DOHH2 (cell line): Measurements from ENCODE around the gene ANXA4.

Experiments used
- H3F3A ChIP-seq: fragments of 200-600 bp; sonication (generic), shearing (Covaris generic); 2 replicates; pipeline ENCODE4 v1.6.0; 2016; ENCODE audit warnings: antibody characterized with exemption, mild to moderate bottlenecking; ENCODE audit not compliant: control insufficient read depth, insufficient read depth
- H3K27ac ChIP-seq: fragments of 200-600 bp; sonication (generic); 2 replicates; pipeline ENCODE4 v1.5.1; 2014; ENCODE audit warnings: low read depth, mild to moderate bottlenecking, low read length, moderate library complexity
- H3K27me3 ChIP-seq: fragments of 200-600 bp; sonication (generic); 2 replicates; pipeline ENCODE4 v1.6.1; 2014; ENCODE audit warnings: mild to moderate bottlenecking, low read length, mixed read lengths; ENCODE audit not compliant: control insufficient read depth
- H3K36me3 ChIP-seq: fragments of 200-600 bp; sonication (generic); 2 replicates; pipeline ENCODE4 v1.6.1; 2014; ENCODE audit warnings: mild to moderate bottlenecking, low read length, moderate library complexity, mixed read lengths; ENCODE audit not compliant: control insufficient read depth
- H3K4me1 ChIP-seq: fragments of 200-600 bp; sonication (generic); 2 replicates; pipeline ENCODE4 v1.6.1; 2014; ENCODE audit warnings: mild to moderate bottlenecking, low read length, mixed read lengths; ENCODE audit not compliant: control insufficient read depth
- H3K4me2 ChIP-seq: fragments of 200-600 bp; sonication (generic); 2 replicates; pipeline ENCODE4 v1.6.0; 2014; ENCODE audit warnings: mild to moderate bottlenecking, low read length, moderate library complexity
- H3K4me3 ChIP-seq: fragments of 200-600 bp; sonication (generic); 2 replicates; pipeline ENCODE4 v1.5.1; 2014; ENCODE audit warnings: mild to moderate bottlenecking, low read length, mixed read lengths
- H3K79me2 ChIP-seq: fragments of 200-600 bp; sonication (generic); 2 replicates; pipeline ENCODE4 v1.6.1; 2014; ENCODE audit warnings: mild to moderate bottlenecking, low read length, mixed read lengths; ENCODE audit not compliant: control insufficient read depth
- H3K9me2 ChIP-seq: fragments of 200-600 bp; sonication (generic); replicated peaks from 2 replicates; pipeline ENCODE4 v1.6.1; 2014; ENCODE audit warnings: mild to moderate bottlenecking, low read length, mixed read lengths; ENCODE audit not compliant: control insufficient read depth
- H3K9me3 ChIP-seq: fragments of 200-600 bp; sonication (generic); 2 replicates; pipeline ENCODE4 v1.6.1; 2014; ENCODE audit warnings: antibody characterized with exemption, low read length, mixed read lengths; ENCODE audit not compliant: control insufficient read depth, insufficient read depth
- H4K20me1 ChIP-seq: fragments of 200-600 bp; sonication (generic); 2 replicates; pipeline ENCODE4 v1.6.0; 2014; ENCODE audit warnings: low read depth, mild to moderate bottlenecking, antibody characterized with exemption, low read length, moderate library complexity; ENCODE audit not compliant: control insufficient read depth, insufficient read depth
- EZH2phosphoT487 ChIP-seq: fragments of 200-600 bp; sonication (generic); IDR thresholded peaks from 2 replicates; pipeline ENCODE4 v1.6.1; 2017; ENCODE audit warnings: borderline replicate concordance, mild to moderate bottlenecking, antibody characterized with exemption, low read length, moderate library complexity, mixed read lengths
- TF ChIP-seq, protein P1 (sequence below): fragments of 200-600 bp; sonication (generic); IDR thresholded peaks from one replicate; pipeline ENCODE4 v1.5.1; 2014; ENCODE audit warnings: antibody characterized with exemption, mild to moderate bottlenecking, low read depth, low read length; ENCODE audit not compliant: poor library complexity, severe bottlenecking

The ANXA4 gene

DNA sequence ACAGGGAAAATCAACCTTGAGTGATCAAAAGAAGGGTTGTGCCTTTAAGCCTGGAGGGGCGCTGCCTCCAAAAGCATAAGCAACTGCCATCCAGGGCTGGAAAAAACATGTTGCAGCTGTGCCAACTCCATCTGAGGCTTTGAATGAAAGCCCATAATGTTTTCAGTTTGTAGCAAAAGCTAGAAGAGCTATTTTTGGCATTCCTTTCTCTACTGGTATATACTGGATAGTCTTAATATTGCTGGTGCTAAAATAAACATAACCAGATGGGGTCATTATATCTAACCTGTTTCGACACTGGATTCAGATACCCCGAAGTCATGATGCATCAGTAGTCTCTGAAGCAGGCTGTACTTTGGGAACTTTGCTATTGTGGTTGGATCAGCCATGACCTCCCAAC lies 25.1 kb downstream of the ANXA4 start:
- no peak overlapping the region for H3K4me2 ChIP-seq

DNA sequence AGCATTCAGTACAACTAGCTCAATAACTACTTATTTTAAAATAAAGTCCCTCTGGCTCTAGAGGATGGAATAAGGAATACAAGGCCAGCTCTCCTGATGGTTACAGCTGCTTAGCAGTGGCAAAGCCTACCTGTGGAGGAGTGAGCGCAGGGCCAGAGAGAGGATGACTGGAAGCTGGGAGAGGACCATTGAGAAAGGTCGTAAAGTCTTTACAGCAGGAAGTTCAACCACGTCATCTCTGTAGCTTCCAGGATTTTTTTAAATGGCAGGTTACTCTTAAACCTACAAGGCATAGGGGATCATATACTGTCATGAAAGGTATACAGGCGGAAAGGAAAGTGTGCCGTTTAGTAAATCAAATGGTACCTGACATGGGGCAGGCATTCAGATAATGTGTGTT lies 26.3 kb downstream of the ANXA4 start:
- Histone ChIP-seq H3K79me2 (no peaks in the 10 kb centered on the region), H3K27ac (no peak overlapping the region), H3K36me3 (no peaks in the 10 kb centered on the region), H4K20me1 (no peaks in the 10 kb centered on the region), H3K4me1 (peaks cover 6% of the 10 kb centered on the region), H3K9me3 (no peaks in the 10 kb centered on the region), H3K4me3 (no peak overlapping the region), H3K4me2 (no peak overlapping the region), H3F3A (no peaks in the 10 kb centered on the region), H3K9me2 (no peaks in the 10 kb centered on the region), H3K27me3 (no peaks in the 10 kb centered on the region)
- TF ChIP-seq, protein P1, sequence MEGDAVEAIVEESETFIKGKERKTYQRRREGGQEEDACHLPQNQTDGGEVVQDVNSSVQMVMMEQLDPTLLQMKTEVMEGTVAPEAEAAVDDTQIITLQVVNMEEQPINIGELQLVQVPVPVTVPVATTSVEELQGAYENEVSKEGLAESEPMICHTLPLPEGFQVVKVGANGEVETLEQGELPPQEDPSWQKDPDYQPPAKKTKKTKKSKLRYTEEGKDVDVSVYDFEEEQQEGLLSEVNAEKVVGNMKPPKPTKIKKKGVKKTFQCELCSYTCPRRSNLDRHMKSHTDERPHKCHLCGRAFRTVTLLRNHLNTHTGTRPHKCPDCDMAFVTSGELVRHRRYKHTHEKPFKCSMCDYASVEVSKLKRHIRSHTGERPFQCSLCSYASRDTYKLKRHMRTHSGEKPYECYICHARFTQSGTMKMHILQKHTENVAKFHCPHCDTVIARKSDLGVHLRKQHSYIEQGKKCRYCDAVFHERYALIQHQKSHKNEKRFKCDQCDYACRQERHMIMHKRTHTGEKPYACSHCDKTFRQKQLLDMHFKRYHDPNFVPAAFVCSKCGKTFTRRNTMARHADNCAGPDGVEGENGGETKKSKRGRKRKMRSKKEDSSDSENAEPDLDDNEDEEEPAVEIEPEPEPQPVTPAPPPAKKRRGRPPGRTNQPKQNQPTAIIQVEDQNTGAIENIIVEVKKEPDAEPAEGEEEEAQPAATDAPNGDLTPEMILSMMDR = no peak
- TF ChIP-seq EZH2phosphoT487 = no peak

More for the DNA sequence above, 25.1 kb downstream of the ANXA4 start:
- no peaks in the 10 kb centered on the region for H3K79me2 ChIP-seq
- H3K4me1 ChIP-seq = peaks cover 13% of the 10 kb centered on the region
- H3K27ac ChIP-seq = no peak overlapping the region
- no peaks in the 10 kb centered on the region for H3K9me3 ChIP-seq
- no peaks in the 10 kb centered on the region for H3F3A ChIP-seq
- H4K20me1 ChIP-seq = no peaks in the 10 kb centered on the region
- H3K36me3 ChIP-seq = no peaks in the 10 kb centered on the region
- H3K4me3 ChIP-seq = no peak overlapping the region
- no peaks in the 10 kb centered on the region for H3K27me3 ChIP-seq
- TF ChIP-seq EZH2phosphoT487 = no peak
- TF ChIP-seq, protein P1 = no peak
- H3K9me2 ChIP-seq = no peaks in the 10 kb centered on the region

DNA sequence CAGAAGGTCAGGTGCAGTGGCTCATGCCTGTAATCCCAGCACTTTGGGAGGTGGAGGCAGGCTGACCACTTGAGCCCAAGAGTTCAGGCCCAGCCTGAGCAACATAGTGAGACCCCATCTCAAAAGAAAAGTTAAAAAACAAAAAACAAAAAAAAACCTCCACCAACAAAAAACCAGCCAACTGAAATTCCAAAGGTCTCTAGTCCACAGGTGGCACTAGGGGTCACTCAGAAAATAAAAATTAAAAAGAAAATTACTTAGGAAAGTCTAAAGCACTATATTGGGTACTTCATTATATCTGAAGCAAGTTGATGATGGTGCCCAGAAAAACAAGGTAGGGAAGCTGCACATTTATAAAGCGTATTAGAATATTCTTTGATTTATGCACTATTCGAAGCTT lies 26.9 kb downstream of the ANXA4 start:
- TF ChIP-seq, protein P1 = no peak
- no peak for TF ChIP-seq EZH2phosphoT487
- H3K36me3 ChIP-seq = no peaks in the 10 kb centered on the region
- H3K4me2 ChIP-seq = no peak overlapping the region
- H3K4me1 ChIP-seq = peaks cover 5% of the 10 kb centered on the region
- no peaks in the 10 kb centered on the region for H3K79me2 ChIP-seq
- no peak overlapping the region for H3K4me3 ChIP-seq
- H4K20me1 ChIP-seq = no peaks in the 10 kb centered on the region
- no peaks in the 10 kb centered on the region for H3F3A ChIP-seq
- no peaks in the 10 kb centered on the region for H3K27me3 ChIP-seq
- H3K27ac ChIP-seq = no peak overlapping the region
- no peaks in the 10 kb centered on the region for H3K9me2 ChIP-seq
- no peaks in the 10 kb centered on the region for H3K9me3 ChIP-seq

DNA sequence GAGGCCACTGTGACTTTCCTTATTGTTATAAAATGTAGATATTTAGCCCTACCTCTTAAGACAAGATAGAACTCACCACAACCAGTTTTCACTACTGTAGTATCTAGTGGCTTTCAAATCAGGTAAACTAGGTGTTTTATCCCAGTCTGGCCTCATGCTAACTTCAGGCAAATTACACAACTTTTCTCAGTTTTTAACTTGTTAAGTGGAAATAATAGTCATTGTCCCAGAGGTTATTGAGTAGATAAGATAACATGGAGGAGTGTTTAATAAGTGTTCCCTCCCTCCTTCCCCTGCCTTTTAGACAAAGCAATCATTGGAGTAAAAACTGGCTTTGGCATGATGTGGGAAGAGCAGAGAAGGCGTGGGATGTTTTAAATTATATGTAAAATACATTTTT lies 27.3 kb downstream of the ANXA4 start:
- Histone ChIP-seq H3K9me2 (no peaks in the 10 kb centered on the region), H3K36me3 (no peaks in the 10 kb centered on the region), H4K20me1 (no peaks in the 10 kb centered on the region), H3K9me3 (no peaks in the 10 kb centered on the region), H3F3A (no peaks in the 10 kb centered on the region), H3K4me2 (no peak overlapping the region), H3K79me2 (no peaks in the 10 kb centered on the region), H3K4me3 (no peak overlapping the region), H3K27me3 (no peaks in the 10 kb centered on the region), H3K27ac (no peak overlapping the region), H3K4me1 (peaks cover 5% of the 10 kb centered on the region)
- TF ChIP-seq EZH2phosphoT487 = no peak
- TF ChIP-seq, protein P1 = no peak
